DMS79 (cell line): ENCODE measurements around the gene SLC2A9.
A peak's percentile ranks its signal among the peaks of the same experiment; 100 is the strongest.

Experiments
- DNase-seq: peaks from one replicate; lab custom pipeline; 2025; lab: John Stamatoyannopoulos, UW

The SLC2A9 gene

GRCh38 chr4:9891740-9892139, 129.6 kb downstream of the SLC2A9 start:
- DNase-seq, result no peak

GRCh38 chr4:9891056-9891455, 130.2 kb downstream of the SLC2A9 start:
- no peak for DNase-seq

GRCh38 chr4:9889306-9889705, 132.0 kb downstream of the SLC2A9 start:
- no peak for DNase-seq

DNA sequence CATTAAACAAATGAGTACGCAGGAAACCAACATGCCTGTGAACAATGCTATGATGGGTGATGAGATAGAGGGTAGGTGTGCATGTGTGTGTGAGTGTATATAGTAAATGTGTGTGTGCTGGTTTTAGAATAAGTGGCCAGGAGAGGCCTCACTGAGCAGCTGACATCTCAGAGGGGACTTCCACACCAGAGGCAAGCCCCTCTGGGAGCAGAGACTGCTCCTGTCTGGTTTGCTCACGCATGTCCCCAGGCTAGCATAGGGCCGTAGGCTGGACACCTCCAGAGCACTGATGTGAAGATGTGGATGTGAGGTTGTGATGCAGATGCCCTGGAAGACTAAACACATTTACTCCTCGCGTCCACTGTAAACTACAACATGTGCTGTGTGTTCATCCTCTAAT, 135.3 kb downstream of the SLC2A9 start:
- no peak for DNase-seq

GRCh38 chr4:9880406-9881197, 140.7 kb downstream of the SLC2A9 start:
- no peak for DNase-seq

- no peak for DNase-seq
Observed at GRCh38 chr4:9877123-9877522, 144.2 kb downstream of the SLC2A9 start.

GRCh38 chr4:9875516-9875915, 145.8 kb downstream of the SLC2A9 start:
- no peak for DNase-seq

- no peak for DNase-seq
Observed at GRCh38 chr4:9874385-9874784, 146.9 kb downstream of the SLC2A9 start.

DNA sequence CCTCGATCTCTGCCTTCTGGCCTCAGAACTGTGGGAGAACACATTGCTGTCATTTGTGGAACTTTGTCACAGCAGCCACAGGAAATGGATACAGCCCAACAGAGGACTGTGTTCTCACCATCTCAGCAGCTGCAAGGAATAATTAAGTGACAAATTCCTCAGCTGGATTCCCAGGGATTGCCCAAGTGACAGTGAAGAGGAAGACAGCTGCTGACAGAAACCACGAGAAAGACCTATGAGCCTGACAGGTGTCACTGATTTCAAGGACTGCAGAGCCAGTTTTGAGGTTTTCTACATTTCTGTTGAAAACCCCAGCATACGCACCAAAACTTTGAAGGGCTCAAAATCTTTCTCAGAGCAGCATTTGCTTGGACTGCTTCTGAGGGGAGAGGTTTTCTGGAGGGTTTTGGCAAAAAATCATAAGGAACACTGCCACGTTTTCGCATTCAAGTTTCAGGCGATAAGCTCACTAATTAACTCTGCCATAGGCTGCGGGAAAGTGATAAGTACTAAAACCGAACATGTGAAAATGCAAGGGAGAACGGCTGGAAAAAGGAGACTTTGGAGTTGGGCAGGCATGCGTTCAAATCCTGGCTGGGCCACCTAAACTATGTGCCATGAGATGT, 151.0 kb downstream of the SLC2A9 start:
- no peak for DNase-seq

DNA sequence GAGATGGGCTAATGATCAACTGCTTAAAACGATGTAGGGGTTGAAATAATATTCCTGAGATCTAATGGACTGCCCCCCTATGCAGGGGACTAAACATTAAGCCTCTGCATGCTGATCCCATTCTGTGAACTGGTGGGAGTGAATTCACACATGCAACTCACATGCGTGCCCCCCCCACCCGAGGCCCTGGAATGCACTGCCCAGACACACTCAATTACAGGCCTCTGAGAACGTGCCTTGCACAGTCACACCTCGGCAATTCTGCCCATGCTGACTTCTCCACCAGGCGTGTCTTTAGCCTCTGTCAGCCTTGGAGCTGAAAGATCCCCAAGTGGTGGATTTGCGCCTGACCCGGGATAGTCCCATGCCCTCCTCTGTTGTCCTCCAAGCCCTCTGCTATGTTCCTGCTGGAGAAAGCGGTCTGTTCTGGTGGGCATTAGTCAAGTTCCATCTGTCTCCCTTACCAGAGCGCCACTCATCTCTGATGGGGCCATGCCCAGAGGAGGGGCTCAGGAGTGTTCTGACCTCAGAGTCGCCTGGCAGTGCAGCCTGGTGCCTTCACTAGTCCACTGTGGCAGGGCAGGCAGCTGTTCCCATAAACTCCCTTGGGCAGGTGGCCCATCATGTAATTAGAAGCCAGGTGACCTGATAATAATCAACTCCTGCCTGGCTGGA, 153.4 kb downstream of the SLC2A9 start:
- DNase-seq, result peak; percentile 49

- DNase-seq, result no peak
Observed at GRCh38 chr4:9866931-9867330, 154.4 kb downstream of the SLC2A9 start.

DNA sequence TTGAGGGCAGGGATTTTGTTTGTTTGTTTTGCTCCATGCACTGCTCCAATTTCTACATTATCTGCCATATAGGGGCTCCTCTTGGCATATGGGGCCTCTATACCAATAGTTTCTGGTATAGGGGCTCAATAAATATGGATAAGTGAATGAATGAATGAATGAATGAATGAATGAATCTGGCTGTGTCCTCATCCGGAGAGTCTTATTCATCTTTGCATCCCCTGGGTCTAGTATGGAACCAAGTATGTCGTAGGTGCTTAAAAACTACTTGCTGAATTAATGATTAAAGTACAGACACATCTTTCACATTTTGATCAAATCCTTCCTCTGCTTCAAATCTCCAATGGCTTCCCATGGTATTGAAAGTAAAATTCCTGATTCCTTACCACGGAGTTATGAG, 159.7 kb downstream of the SLC2A9 start:
- DNase-seq, result no peak

GRCh38 chr4:9859810-9860209, 161.5 kb downstream of the SLC2A9 start:
- no peak for DNase-seq

DNA sequence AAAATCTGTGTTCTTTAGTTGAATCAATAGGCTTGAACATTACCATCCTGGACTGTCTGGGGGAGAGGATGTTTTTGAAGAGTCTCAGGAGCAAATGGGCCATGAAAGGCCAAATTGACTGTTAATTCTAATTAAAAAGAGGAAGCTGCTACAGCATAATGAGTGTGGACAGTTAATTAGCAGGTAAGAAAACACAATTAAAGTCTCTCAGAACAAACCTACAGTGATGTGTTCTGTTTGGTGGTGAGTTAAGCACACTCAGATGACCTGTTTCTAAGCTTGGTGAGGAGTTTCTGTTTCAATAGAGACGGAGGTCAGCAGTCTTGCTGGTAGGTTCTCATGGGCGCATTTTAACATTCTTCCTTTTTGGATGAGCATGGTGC, 171.8 kb downstream of the SLC2A9 start:
- DNase-seq, result no peak

DNA sequence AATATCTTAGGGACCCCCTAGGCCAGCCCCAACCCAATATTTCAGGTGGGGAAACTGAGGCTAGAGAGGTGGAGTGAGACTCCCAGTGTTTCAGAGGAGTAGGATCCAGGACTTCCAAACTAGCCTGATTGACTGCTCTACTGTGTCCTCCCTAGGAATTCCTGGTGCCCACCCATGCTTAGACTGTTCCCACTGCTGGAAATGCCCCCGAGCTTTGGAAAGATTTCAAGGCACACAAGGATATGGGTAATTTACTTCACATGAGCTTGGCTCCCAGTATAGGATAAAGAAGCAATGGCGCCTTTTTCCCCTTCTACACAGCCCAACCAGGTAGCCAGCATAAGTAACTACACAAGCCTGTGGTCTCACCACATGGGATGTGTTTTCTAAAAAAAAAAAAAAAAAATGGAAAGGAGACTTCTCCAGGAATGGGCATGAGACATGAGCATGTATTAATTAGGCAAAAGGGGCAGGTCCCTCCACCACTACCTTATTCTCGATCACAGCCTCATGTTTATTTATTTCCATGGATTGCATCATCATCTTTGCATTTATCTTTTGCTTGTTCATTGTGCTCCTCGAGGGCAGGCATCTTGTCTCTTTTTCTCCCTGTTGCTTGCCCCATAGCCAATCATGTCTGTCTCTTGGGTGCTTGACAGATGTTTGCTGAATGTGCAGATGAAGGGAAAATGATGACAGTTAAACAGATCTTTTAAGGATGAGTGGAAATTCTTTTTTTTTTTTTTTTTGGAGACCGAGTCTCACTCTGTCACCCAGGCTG, 173.1 kb downstream of the SLC2A9 start:
- DNase-seq, result no peak

- DNase-seq, result no peak
Observed at GRCh38 chr4:9845791-9846493, 175.4 kb downstream of the SLC2A9 start.

- DNase-seq, result no peak
Observed at GRCh38 chr4:9841072-9841471, 180.2 kb downstream of the SLC2A9 start.

DNA sequence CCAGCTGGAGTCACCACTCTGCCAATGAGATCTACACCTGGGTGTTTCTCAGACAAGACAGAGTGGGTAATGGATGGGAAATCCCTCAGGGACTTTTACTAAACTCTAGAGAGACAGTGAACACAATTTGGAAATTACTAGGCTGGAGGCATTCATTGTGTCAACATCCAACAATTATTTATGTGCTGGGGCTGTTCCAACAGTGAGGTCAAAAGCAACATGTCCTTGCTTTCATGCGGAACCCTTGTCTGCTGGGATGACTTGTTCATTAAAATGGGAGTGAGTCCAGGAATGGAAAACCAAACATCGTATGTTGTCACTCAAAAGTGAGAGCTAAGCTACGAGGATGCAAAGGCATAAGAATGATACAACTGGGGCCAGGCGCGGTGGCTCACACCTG, 185.9 kb downstream of the SLC2A9 start:
- no peak for DNase-seq

DNA sequence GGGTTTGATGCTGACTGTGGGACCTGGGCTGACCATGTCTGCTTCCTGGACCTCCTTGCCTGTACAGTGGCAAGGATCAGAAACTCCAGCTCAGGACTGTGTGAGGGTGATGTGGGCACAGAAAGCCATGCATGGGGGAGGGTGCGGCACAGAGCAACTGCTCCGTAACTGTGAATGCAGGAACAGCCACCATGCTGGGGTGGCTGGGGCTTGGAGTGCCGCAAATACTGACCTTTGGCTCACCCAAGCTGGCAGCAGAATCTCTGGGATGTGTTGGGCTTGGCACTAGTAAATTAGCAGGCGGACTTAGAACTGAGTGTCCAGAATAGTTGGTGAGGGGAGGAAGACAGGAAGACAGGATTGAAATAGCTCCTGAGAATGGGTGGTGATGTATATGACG, 187.9 kb downstream of the SLC2A9 start:
- no peak for DNase-seq

GRCh38 chr4:9832640-9833039, 188.7 kb downstream of the SLC2A9 start:
- DNase-seq, result no peak

DNA sequence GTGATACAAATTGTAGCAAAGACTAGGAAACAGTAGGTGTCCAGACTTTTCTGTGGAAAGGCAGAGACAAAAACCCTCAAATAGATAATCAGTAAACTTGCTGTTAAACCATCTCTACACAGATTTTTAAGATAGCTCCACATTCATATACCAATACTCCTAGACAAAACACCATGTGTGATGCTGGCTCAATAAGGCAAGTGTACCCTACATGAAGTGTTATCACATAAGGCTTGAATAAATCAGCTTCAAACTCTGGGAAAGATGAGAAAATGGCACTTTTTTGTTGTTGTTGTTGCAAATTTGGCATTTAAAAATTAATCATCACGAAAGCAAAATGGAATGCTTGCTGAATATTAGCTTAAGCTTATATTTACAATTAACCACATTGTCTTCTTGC, 194.7 kb downstream of the SLC2A9 start:
- DNase-seq, result no peak

DNA sequence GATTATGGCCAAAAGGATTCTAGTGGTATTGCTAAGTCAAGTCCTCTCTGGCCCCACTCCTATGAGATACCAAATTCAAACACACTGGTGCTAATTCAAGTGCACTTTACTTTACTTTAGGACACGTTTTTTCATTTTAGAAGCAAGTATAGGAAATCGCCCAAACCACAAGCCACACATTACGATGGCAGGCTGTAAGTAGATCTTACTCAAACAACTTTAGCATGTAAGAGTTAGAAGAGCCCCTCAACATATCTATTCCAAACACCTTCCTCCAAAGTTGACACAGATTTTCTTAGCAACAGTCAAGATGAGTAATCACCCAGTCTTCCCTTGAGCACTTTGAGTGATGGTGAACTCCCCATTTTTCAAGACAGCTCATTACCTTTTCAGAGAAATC, 196.2 kb downstream of the SLC2A9 start:
- peak; percentile 44 for DNase-seq
